ENCODE results near the gene CLMN.

The CLMN gene

GRCh38 chr14:95197551-95197950, 122.2 kb downstream of the CLMN start:
- Histone ChIP-seq H3K4me3 (ENCODE audit: low read depth in 1 of 2, low read length in 2 of 2) (no peak overlapping the region), H3K27ac (ENCODE audit: low read depth, low read length) (no peak overlapping the region), H3K9ac (ENCODE audit: low read depth in 1 of 2, low read length in 2 of 2) (no peak overlapping the region)

GRCh38 chr14:95196826-95197545, 122.7 kb downstream of the CLMN start:
- H3K36me3 ChIP-seq (ENCODE audit: control insufficient read depth in 1 of 2, insufficient read depth in 2 of 2, low read length in 2 of 2): peaks cover 0 to 3% of the 10 kb centered on the region in 2 donors
- H3K27me3 ChIP-seq (ENCODE audit: control insufficient read depth in 1 of 2, insufficient read depth in 2 of 2, low read length in 2 of 2): no peaks in the 10 kb centered on the region
- H3K9ac ChIP-seq (ENCODE audit: low read depth in 1 of 2, low read length in 2 of 2): no peak overlapping the region
- H3K4me3 ChIP-seq (ENCODE audit: low read depth in 1 of 2, low read length in 2 of 2): no peak overlapping the region
- no peaks in the 10 kb centered on the region for H3K4me1 ChIP-seq (ENCODE audit: control insufficient read depth in 1 of 2, insufficient read depth in 2 of 2, low read length in 2 of 2)
- H3K27ac ChIP-seq (ENCODE audit: low read depth, low read length): no peak overlapping the region
- H3K9me3 ChIP-seq (ENCODE audit: control insufficient read depth in 1 of 2, low read length in 2 of 2): no peaks in the 10 kb centered on the region

More at GRCh38 chr14:95197551-95197950, 122.2 kb downstream of the CLMN start:
- no peaks in the 10 kb centered on the region for H3K4me1 ChIP-seq (ENCODE audit: control insufficient read depth in 1 of 2, insufficient read depth in 2 of 2, low read length in 2 of 2)
- peaks cover 0 to 5% of the 10 kb centered on the region in 2 donors for H3K36me3 ChIP-seq (ENCODE audit: control insufficient read depth in 1 of 2, insufficient read depth in 2 of 2, low read length in 2 of 2)
- H3K9me3 ChIP-seq (ENCODE audit: control insufficient read depth in 1 of 2, low read length in 2 of 2): no peaks in the 10 kb centered on the region
- H3K27me3 ChIP-seq (ENCODE audit: control insufficient read depth in 1 of 2, insufficient read depth in 2 of 2, low read length in 2 of 2): no peaks in the 10 kb centered on the region

- H3K27me3 ChIP-seq (ENCODE audit: control insufficient read depth in 1 of 2, insufficient read depth in 2 of 2, low read length in 2 of 2): no peaks in the 10 kb centered on the region
- H3K4me3 ChIP-seq (ENCODE audit: low read depth in 1 of 2, low read length in 2 of 2): no peak overlapping the region
- no peak overlapping the region for H3K27ac ChIP-seq (ENCODE audit: low read depth, low read length)
- H3K4me1 ChIP-seq (ENCODE audit: control insufficient read depth in 1 of 2, insufficient read depth in 2 of 2, low read length in 2 of 2): no peaks in the 10 kb centered on the region
- H3K9ac ChIP-seq (ENCODE audit: low read depth in 1 of 2, low read length in 2 of 2): no peak overlapping the region
- peaks cover 0 to 3% of the 10 kb centered on the region in 2 donors for H3K36me3 ChIP-seq (ENCODE audit: control insufficient read depth in 1 of 2, insufficient read depth in 2 of 2, low read length in 2 of 2)
- H3K9me3 ChIP-seq (ENCODE audit: control insufficient read depth in 1 of 2, low read length in 2 of 2): no peaks in the 10 kb centered on the region
These were observed 123.4 kb downstream of the CLMN start for GRCh38 chr14:95196268-95196667.

GRCh38 chr14:95195031-95195430, 124.7 kb downstream of the CLMN start:
- H3K4me1 ChIP-seq (ENCODE audit: control insufficient read depth in 1 of 2, insufficient read depth in 2 of 2, low read length in 2 of 2): peaks cover 4 to 6% of the 10 kb centered on the region in 2 donors
- H3K9ac ChIP-seq (ENCODE audit: low read depth in 1 of 2, low read length in 2 of 2): no peak overlapping the region
- no peak overlapping the region for H3K4me3 ChIP-seq (ENCODE audit: low read depth in 1 of 2, low read length in 2 of 2)
- H3K9me3 ChIP-seq (ENCODE audit: control insufficient read depth in 1 of 2, low read length in 2 of 2): no peaks in the 10 kb centered on the region
- peaks cover 0 to 3% of the 10 kb centered on the region in 2 donors for H3K36me3 ChIP-seq (ENCODE audit: control insufficient read depth in 1 of 2, insufficient read depth in 2 of 2, low read length in 2 of 2)
- H3K27ac ChIP-seq (ENCODE audit: low read depth, low read length): no peak overlapping the region
- H3K27me3 ChIP-seq (ENCODE audit: control insufficient read depth in 1 of 2, insufficient read depth in 2 of 2, low read length in 2 of 2): no peaks in the 10 kb centered on the region

- Histone ChIP-seq H3K4me1 (ENCODE audit: control insufficient read depth in 1 of 2, insufficient read depth in 2 of 2, low read length in 2 of 2) (peaks cover 9 to 13% of the 10 kb centered on the region in 2 donors), H3K36me3 (ENCODE audit: control insufficient read depth in 1 of 2, insufficient read depth in 2 of 2, low read length in 2 of 2) (peaks cover 0 to 3% of the 10 kb centered on the region in 2 donors), H3K4me3 (ENCODE audit: low read depth in 1 of 2, low read length in 2 of 2) (no peak overlapping the region), H3K9ac (ENCODE audit: low read depth in 1 of 2, low read length in 2 of 2) (no peak overlapping the region), H3K9me3 (ENCODE audit: control insufficient read depth in 1 of 2, low read length in 2 of 2) (no peaks in the 10 kb centered on the region), H3K27me3 (ENCODE audit: control insufficient read depth in 1 of 2, insufficient read depth in 2 of 2, low read length in 2 of 2) (no peaks in the 10 kb centered on the region), H3K27ac (ENCODE audit: low read depth, low read length) (no peak overlapping the region)
These were observed 126.6 kb downstream of the CLMN start for GRCh38 chr14:95193081-95193480.

DNA sequence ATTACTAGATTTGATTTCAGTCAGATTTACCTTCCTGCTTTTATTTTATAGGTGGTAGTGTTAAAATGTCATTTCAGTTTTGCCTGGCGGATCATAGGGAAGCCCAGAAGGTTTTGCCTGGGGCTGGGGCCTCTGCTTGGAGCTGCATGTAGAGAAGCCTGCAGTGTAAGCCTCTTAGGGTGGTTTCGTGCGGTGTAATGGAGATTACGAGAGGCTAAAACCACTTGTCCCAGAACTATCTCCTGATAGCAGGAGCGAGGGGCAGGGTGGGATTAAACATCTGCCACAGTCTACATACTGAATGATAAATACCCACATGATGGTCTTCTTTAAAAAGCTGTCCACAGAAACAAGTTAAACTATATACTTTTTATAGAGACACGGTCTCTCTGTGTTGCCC, 127.4 kb downstream of the CLMN start:
- Histone ChIP-seq H3K27me3 (ENCODE audit: control insufficient read depth in 1 of 2, insufficient read depth in 2 of 2, low read length in 2 of 2) (no peaks in the 10 kb centered on the region), H3K27ac (ENCODE audit: low read depth, low read length) (no peak overlapping the region)

DNA sequence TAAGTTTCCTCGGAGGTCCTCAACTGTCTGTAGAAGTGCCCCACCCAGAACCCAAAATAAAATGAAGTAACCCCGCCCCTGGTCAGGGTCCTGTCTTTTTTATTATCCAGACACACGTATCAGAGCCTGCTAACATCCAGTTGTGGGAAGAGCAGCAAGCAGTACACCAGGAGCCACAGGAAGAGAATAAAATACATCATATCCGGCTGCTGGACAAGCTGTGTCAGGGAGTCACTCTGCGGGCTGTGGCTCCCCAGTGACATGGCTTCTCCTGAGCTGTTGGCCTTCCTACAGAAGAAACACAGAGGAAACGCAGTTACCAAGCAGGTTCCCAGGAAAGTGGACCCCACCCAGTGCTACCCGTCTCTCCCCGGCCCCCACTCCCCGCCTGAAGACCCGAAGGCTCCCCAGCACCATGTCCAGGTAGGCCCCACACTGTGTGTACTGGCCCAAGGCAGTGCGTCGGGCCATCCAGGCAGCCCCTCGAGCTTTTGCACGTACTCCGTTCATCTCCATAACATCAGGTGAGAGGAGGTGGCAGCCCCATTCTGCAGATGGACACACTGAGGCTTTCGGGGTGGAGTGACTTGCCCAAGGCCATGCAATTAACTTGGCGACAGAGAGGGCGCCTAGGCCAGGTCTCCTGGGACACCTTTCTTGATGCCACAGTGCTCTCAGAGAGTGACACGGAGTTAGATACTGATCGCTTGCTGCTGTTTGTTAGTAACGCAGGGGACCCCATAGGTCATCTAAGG, 128.1 kb downstream of the CLMN start:
- Histone ChIP-seq H3K4me1 (ENCODE audit: control insufficient read depth in 1 of 2, insufficient read depth in 2 of 2, low read length in 2 of 2) (peaks cover 9 to 14% of the 10 kb centered on the region in 2 donors), H3K36me3 (ENCODE audit: control insufficient read depth in 1 of 2, insufficient read depth in 2 of 2, low read length in 2 of 2) (peaks cover 0 to 3% of the 10 kb centered on the region in 2 donors), H3K27ac (ENCODE audit: low read depth, low read length) (no peak overlapping the region), H3K27me3 (ENCODE audit: control insufficient read depth in 1 of 2, insufficient read depth in 2 of 2, low read length in 2 of 2) (no peaks in the 10 kb centered on the region), H3K9me3 (ENCODE audit: control insufficient read depth in 1 of 2, low read length in 2 of 2) (no peaks in the 10 kb centered on the region), H3K9ac (ENCODE audit: low read depth in 1 of 2, low read length in 2 of 2) (no peak overlapping the region), H3K4me3 (ENCODE audit: low read depth in 1 of 2, low read length in 2 of 2) (no peak overlapping the region)

More for the DNA sequence above, 127.4 kb downstream of the CLMN start:
- Histone ChIP-seq H3K4me3 (ENCODE audit: low read depth in 1 of 2, low read length in 2 of 2) (no peak overlapping the region), H3K36me3 (ENCODE audit: control insufficient read depth in 1 of 2, insufficient read depth in 2 of 2, low read length in 2 of 2) (peaks cover 0 to 3% of the 10 kb centered on the region in 2 donors), H3K4me1 (ENCODE audit: control insufficient read depth in 1 of 2, insufficient read depth in 2 of 2, low read length in 2 of 2) (peaks cover 9 to 13% of the 10 kb centered on the region in 2 donors), H3K9me3 (ENCODE audit: control insufficient read depth in 1 of 2, low read length in 2 of 2) (no peaks in the 10 kb centered on the region), H3K9ac (ENCODE audit: low read depth in 1 of 2, low read length in 2 of 2) (no peak overlapping the region)

GRCh38 chr14:95190857-95191256, 128.9 kb downstream of the CLMN start:
- H3K36me3 ChIP-seq (ENCODE audit: control insufficient read depth in 1 of 2, insufficient read depth in 2 of 2, low read length in 2 of 2): peaks cover 0 to 3% of the 10 kb centered on the region in 2 donors
- H3K27me3 ChIP-seq (ENCODE audit: control insufficient read depth in 1 of 2, insufficient read depth in 2 of 2, low read length in 2 of 2): no peaks in the 10 kb centered on the region
- H3K9me3 ChIP-seq (ENCODE audit: control insufficient read depth in 1 of 2, low read length in 2 of 2): no peaks in the 10 kb centered on the region
- H3K27ac ChIP-seq (ENCODE audit: low read depth, low read length): no peak overlapping the region
- no peak overlapping the region for H3K4me3 ChIP-seq (ENCODE audit: low read depth in 1 of 2, low read length in 2 of 2)
- no peak overlapping the region for H3K9ac ChIP-seq (ENCODE audit: low read depth in 1 of 2, low read length in 2 of 2)
- peaks cover 10 to 22% of the 10 kb centered on the region in 2 donors for H3K4me1 ChIP-seq (ENCODE audit: control insufficient read depth in 1 of 2, insufficient read depth in 2 of 2, low read length in 2 of 2)

GRCh38 chr14:95190346-95190840, 129.3 kb downstream of the CLMN start:
- H3K36me3 ChIP-seq (ENCODE audit: control insufficient read depth in 1 of 2, insufficient read depth in 2 of 2, low read length in 2 of 2): peaks cover 0 to 3% of the 10 kb centered on the region in 2 donors
- H3K9me3 ChIP-seq (ENCODE audit: control insufficient read depth in 1 of 2, low read length in 2 of 2): no peaks in the 10 kb centered on the region
- H3K27ac ChIP-seq (ENCODE audit: low read depth, low read length): no peak overlapping the region
- no peaks in the 10 kb centered on the region for H3K27me3 ChIP-seq (ENCODE audit: control insufficient read depth in 1 of 2, insufficient read depth in 2 of 2, low read length in 2 of 2)
- H3K4me1 ChIP-seq (ENCODE audit: control insufficient read depth in 1 of 2, insufficient read depth in 2 of 2, low read length in 2 of 2): peaks cover 15 to 27% of the 10 kb centered on the region in 2 donors
- H3K9ac ChIP-seq (ENCODE audit: low read depth in 1 of 2, low read length in 2 of 2): no peak overlapping the region
- no peak overlapping the region for H3K4me3 ChIP-seq (ENCODE audit: low read depth in 1 of 2, low read length in 2 of 2)
